Fibroblast of lung (primary cell): ENCODE data around the gene CTNNA1.

ENCODE experiments used
- CTCF ChIP-seq, 2 donors: IDR thresholded peaks in 1 of 2; conservative IDR thresholded peaks in 1 of 2; 1 replicate in 1 of 2; 2 replicates in 1 of 2; pipeline ENCODE4 v1.5.1; 2011 to 2012; ENCODE audit warnings: low read length in 2 of 2, control low read depth in 1 of 2, inconsistent platforms in 1 of 2, low read depth in 1 of 2, mild to moderate bottlenecking in 1 of 2
- EZH2 ChIP-seq: IDR thresholded peaks from 2 replicates; pipeline ENCODE4 v1.5.1; 2012; ENCODE audit warnings: low read length, control low read depth, mild to moderate bottlenecking; ENCODE audit errors: missing control alignments

GRCh38 chr5:138752951-138753793 lies at the start of gene CTNNA1:
- TF ChIP-seq CTCF (conservative IDR thresholded peaks at IDR 0.05 in 1 of 2, IDR thresholded peaks at IDR 0.05 in 1 of 2; ENCODE audit: low read depth in 1 of 2, low read length in 2 of 2), result no peak
- no peak for TF ChIP-seq EZH2
